GM18861 (cell line): Measurements from ENCODE around the gene PM20D2.

Experiments used
- ATAC-seq: cut with Tn5 transposase; IDR thresholded peaks from one replicate; pipeline ENCODE4 v1.9.1; 2021; ENCODE audit not compliant: unreplicated experiment

PM20D2 gene

GRCh38 chr6:89144354-89144906 lies 1.4 kb upstream of the PM20D2 start:
- ATAC-seq, result peak; percentile 46

DNA sequence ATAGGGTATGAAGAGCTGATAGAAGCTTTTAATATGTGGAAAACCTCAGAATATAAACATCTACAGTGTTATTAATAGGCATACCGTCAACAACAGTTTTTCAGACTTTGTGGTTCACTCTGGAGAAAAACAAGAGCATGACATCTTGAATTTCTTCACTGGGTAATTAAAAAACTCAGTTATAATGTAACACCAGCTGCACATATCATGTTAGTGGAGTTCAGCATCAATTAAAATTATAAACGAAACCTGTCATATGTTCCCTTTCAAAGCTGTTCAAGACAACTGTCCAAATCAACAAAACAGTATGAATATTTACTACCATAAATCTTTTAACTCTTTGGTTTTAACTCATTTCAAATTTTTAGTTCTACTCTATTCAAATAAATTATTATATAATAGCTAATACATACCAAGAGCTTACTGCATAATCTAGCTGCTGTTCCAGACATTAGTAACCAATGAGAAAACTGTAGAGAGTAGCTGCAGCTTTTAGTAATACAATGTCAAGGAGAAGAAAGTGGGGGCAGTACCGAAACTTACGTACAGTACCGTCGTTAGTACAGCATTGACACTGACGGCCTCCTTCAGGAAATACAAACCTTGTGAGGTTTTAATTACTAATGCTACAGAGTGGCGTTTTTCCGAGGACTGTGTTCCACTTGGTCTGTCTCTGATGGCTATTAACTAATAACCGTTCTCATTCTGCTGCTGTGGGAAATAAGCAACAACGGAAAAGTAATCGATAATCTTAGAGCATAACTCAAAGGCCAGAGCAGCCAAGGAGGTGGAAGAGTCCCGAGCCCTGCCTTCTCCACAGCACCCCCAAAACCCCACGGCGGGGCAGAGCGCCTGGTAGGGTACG lies 532 bp upstream of the PM20D2 start:
- ATAC-seq, result peak; percentile 44

DNA sequence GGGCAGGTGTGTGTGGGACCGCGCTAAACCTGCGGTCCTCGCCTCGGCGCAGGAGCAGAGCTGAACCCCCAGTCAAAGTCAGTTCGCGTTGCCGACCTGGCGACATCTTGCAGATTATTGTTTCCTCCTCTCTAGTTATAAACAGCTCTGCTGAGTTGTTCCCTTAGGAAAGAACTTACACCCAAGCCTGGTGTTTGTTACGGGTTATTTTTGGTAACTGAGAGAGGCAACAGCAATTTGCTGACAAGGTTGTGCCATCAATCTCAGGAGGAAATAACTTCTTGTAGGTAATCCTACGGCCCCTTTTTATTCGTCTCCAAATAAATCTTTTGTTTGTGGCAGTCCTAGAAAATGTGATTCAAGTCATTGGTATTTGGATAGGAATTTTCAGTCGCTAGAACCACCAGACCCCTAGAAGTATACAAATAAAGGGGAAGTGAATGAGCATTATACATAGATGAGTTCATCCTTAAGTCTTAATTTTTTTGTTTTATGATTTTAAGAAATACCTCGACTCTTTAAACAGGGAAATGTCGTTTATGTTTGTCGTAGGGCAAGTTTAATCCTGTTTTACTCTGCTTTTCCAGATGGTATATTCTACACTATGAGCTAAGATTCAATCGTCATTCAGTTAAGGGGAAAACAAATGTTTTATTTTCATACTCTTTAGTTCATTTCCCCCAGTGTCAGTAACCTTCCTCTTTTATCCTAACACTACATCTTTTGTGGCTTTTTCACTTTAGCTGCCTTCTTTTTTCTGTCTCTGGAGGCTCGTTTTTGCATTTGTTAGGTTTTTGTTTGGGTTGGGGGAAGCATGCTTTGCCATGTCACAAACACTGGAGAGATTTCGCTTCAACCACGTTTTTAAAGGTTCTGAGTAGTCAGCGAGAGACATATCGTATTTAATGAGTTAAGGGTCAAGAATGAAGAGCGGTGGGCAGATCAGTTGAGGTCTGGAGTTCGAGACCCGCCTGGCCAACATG lies 1.2 kb downstream of the PM20D2 start:
- peak; percentile 13 for ATAC-seq

DNA sequence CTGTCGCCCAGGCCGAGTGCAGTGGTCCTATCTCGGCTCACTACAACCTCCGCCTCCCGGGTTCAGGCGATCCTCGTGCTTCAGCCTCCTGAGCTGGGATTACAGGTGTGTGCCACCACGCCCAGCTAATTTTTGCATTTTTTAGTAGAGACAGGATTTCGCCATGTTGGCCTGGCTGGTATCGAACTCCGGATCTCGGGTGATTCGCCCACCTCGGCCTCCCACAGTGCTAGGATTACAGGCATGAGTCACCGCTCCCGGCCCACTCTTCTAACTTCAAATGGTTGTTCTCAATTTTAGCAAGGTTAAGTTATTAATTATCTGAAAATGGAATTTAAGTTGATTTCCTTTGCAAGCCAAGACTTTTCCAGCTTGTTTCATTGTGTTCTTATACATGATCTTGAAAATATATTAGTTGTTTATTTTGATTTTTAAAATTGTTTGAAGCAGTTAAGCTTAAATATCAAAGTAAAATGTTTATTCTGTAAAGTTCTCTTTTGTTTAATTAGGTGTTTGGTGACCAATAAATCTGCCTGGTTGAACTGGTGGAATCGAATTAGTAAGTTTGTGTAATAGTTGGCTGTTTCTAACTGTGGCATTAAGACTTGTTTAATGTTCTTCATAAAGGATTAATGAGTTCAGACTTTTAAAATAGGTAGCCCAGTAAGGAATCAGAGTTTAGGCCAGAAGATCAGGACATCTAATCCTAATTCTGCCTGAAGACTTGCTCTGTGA lies 2.3 kb downstream of the PM20D2 start:
- ATAC-seq, result no peak

DNA sequence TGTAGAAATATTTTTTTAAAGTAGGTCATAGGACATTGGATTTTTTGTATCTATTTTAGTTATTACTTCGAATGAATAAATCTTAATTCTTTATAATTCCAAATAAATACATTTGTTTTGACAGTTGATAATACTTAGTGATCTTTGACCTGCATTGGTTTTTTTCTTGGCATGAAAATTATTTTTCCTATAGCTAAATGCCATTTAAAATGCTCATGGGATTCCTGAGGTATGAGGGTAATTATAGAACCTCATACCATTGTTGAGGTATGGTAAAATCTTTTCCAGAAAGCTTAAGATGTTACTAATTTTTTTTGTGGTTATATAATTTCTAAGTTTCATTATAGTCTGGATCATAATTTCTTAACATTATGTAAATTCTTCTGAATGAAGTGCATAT lies 8.3 kb downstream of the PM20D2 start:
- no peak for ATAC-seq

DNA sequence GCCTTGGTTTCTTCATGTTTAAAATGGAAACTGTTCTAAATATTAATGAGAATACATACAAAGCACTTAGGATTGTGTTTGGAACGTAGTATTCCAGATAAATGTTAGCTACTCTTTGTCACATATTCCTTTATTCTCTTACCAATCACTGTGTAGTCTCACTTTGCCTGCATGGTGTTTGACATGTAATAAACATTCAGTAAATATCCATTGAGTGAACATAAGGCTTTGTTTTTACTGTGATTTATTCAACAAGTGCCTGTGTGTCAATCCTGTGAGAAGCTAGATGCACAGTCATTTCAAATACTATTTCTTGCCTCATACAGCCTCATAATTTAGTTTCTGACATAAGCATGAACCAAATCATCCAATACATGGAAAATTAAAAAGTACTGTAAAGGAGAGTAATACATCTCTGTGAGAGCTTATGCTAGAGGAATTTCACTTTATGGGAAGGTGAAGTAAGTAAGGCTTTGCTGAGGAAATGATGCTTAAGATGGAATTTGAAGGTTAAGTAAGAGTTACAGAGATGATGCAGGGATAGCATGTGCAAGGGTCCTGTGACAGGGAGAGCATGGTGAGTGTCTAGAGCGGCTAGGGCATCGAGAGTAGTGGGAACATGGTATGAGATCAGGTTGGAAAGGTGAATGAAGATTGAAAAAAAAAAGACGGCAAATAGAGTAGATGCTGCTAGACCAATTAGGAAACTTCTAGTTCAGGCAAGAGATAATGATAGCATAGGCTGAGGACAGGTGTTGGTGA lies 14.7 kb downstream of the PM20D2 start:
- no peak for ATAC-seq

DNA sequence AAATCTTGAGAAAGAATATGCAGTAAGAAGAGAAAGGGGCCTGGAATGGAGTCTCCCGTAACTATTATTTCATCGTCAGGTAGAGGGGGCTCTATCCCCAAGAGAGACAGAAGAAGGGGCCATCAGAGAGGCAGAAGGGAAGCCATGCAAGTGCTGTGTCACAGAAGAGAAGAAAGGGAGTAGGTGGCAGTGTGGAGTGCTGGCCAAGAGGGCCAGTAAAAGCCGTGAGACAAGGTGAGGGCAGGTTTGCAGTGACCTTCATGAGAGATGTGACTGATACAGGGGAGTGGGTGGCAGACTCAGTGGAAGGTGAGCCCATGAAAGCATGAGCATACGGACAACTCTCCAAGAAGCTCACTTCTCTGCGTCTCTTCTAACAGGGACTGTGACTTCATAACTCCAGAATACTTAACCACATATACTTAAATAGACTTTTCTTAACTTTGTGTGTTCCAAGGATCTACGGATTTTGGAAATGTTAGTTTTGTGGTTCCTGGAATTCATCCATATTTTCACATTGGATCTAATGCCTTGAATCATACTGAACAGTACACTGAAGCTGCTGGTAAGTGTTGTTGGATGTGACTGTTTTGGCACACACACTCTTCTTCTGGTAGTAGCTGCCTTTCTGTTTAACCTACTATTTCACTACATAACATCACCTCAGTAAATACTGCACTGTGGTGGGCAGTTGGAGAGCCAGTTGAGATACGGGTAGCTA lies 15.6 kb downstream of the PM20D2 start:
- ATAC-seq, result no peak

DNA sequence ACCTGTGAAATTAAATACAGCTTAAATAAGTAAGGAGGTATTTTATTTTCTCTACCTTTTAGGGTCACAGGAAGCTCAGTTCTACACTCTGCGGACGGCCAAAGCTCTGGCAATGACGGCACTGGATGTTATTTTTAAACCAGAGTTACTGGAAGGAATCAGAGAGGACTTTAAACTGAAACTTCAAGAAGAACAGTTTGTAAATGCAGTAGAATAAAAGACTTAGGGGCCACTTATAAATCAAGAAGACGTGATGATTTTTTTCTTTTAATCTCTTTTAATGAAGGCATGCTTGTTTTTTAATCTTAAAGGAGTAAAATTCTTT lies 16.2 kb downstream of the PM20D2 start:
- ATAC-seq, result no peak

DNA sequence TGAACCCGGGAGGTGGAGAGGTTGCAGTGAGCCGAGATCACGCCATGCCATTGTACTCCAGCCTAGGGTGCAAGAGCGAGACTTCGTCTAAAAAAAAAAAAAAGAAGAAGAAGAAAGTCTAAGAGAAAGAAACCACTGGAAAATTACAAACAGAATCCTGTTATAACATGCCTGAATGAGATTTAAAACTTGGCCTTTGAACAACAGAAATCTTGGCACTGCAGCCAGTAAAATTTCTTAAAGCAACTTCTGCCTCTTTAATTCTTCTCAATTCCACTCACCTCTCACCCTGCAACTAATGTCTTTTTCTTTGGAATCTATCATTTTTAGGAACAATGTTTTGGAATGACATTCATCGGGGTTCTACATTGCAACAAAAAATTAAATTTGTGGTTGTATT lies 26.3 kb downstream of the PM20D2 start:
- ATAC-seq, result no peak

- no peak for ATAC-seq
Measured at GRCh38 chr6:89173634-89174033, 27.8 kb downstream of the PM20D2 start.

- ATAC-seq, result no peak
Measured at GRCh38 chr6:89180112-89180511, 34.3 kb downstream of the PM20D2 start.

GRCh38 chr6:89180971-89181370 lies 35.1 kb downstream of the PM20D2 start:
- no peak for ATAC-seq

DNA sequence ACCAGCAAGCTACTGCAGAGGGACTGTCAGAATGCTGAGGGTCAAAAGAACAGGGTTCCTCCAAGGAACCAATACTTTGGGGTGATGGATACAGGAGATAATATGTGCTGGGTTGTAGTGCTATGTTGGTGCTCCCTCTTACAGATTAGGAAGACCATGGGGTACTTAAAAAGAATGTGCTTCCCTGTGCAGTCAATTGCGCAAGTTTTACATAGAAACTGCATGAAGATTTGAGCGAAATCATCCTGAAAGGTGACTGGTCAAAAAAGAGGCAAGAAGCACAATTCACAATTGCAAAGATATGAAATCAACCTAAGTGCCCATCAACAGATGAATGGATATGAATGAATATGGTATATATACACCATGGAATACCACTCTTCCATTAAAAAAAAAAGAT lies 37.4 kb downstream of the PM20D2 start:
- ATAC-seq, result no peak

- ATAC-seq, result no peak
Measured at GRCh38 chr6:89184344-89184743, 38.5 kb downstream of the PM20D2 start.

DNA sequence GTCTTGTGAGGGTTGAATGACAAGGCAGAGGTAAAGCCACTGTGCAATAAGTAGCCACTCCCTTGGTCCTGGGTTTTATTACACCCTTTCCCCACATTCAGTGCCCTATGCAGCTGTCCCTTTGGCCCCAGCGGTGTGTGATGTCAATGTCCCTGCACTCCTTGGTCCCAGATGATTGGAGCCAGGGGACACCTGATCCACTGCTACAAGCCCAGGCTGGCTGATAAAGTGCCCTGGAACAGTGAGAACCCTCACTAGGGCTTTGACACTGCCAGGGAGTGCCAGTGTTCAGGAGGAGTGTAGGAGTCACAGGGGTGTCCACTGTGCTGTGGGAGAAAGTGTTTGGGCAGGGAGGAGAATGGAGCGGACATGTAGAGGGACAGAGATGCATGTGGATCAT lies 40.9 kb downstream of the PM20D2 start:
- ATAC-seq, result no peak

DNA sequence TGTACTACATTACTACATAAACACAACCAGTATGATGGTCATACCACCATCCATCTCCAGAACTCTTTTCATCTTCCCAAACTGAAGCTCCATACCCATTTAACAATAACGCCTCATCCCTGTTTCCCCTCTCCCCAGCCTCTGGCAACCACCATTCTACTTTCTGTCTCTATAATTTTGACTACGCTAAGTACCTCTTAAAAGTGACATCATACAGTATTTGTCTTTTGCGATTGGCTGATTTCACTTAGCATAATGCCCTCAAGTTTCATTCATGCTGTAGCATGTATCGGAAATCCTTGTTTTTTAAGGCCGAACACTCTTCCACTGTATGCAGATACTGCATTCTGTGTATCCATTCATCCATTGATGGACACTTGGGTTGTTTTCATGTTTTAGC lies 41.6 kb downstream of the PM20D2 start:
- ATAC-seq, result no peak

GRCh38 chr6:89190741-89191140 lies 44.9 kb downstream of the PM20D2 start:
- no peak for ATAC-seq

- no peak for ATAC-seq
Measured at GRCh38 chr6:89194559-89194958, 48.7 kb downstream of the PM20D2 start.

GRCh38 chr6:89197141-89197540 lies 51.3 kb downstream of the PM20D2 start:
- no peak for ATAC-seq

- ATAC-seq, result no peak
Measured at GRCh38 chr6:89198235-89198634, 52.4 kb downstream of the PM20D2 start.
